IMR-90 (cell line): ENCODE results near the gene SDHA.

Experiments
- BHLHE40 ChIP-seq: fragments of 150-350 bp; IDR thresholded peaks from 2 replicates; pipeline ENCODE4 v1.6.1; 2016; ENCODE audit warnings: mild to moderate bottlenecking, low read depth, low read length
- FOS ChIP-seq: fragments of 150-350 bp; IDR thresholded peaks from 2 replicates; pipeline ENCODE4 v1.6.1; 2016; ENCODE audit warnings: low read depth, low read length
- MAFK ChIP-seq: IDR thresholded peaks from 2 replicates; pipeline ENCODE4 v1.6.1; 2012; ENCODE audit warnings: low read depth, low read length, improper control_type of control experiment
- MAZ ChIP-seq: IDR thresholded peaks from 2 replicates; pipeline ENCODE4 v1.6.1; 2012; ENCODE audit warnings: low read depth, mild to moderate bottlenecking, low read length, improper control_type of control experiment, moderate library complexity, borderline replicate concordance
- NFE2L2 ChIP-seq: fragments of 150-350 bp; IDR thresholded peaks from 2 replicates; pipeline ENCODE4 v1.6.1; 2016; ENCODE audit warnings: low read depth, mild to moderate bottlenecking, low read length
- POLR2A ChIP-seq: IDR thresholded peaks from 2 replicates; pipeline ENCODE4 v1.6.1; 2012; ENCODE audit warnings: mild to moderate bottlenecking, low read depth, low read length
- RCOR1 ChIP-seq: IDR thresholded peaks from 2 replicates; pipeline ENCODE4 v1.6.1; 2012; ENCODE audit warnings: mild to moderate bottlenecking, low read length, improper control_type of control experiment; ENCODE audit not compliant: insufficient replicate concordance
- SMC3 ChIP-seq: fragments of 150-350 bp; IDR thresholded peaks from 2 replicates; pipeline ENCODE4 v1.6.1; 2016; ENCODE audit warnings: low read depth, mild to moderate bottlenecking, antibody characterized with exemption, low read length, moderate library complexity
- TF ChIP-seq, protein P1 (sequence below): conservative IDR thresholded peaks from 2 replicates; pipeline ENCODE4 v1.5.1; 2012; ENCODE audit warnings: mild to moderate bottlenecking, low read depth, low read length, improper control_type of control experiment
- TF ChIP-seq, protein P2 (sequence below): fragments of 150-350 bp; IDR thresholded peaks from 2 replicates; pipeline ENCODE4 v1.6.1; 2017; ENCODE audit warnings: mild to moderate bottlenecking, antibody characterized with exemption, low read length, low read depth

DNA sequence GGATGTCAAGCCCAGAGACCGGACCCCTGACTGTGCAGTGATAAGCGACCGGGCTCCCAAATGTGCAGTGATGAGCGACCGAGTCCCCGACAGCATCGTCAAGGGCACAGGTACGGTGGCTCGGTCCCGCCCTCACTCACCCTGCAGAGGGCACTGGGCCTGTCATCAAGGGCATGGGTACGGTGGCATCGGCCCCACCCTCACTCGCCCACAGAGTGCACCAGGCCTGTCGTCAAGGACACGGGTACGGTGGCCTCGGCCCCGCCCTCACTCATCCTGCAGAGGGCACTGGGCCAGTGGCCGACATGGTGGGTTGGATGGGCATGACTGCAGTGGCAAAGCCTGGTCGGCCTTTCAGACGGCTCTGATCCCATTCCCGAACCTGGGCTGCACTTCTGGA lies 36.6 kb upstream of the SDHA start:
- TF ChIP-seq, protein P1, sequence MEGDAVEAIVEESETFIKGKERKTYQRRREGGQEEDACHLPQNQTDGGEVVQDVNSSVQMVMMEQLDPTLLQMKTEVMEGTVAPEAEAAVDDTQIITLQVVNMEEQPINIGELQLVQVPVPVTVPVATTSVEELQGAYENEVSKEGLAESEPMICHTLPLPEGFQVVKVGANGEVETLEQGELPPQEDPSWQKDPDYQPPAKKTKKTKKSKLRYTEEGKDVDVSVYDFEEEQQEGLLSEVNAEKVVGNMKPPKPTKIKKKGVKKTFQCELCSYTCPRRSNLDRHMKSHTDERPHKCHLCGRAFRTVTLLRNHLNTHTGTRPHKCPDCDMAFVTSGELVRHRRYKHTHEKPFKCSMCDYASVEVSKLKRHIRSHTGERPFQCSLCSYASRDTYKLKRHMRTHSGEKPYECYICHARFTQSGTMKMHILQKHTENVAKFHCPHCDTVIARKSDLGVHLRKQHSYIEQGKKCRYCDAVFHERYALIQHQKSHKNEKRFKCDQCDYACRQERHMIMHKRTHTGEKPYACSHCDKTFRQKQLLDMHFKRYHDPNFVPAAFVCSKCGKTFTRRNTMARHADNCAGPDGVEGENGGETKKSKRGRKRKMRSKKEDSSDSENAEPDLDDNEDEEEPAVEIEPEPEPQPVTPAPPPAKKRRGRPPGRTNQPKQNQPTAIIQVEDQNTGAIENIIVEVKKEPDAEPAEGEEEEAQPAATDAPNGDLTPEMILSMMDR, result no peak
- TF ChIP-seq POLR2A, result no peak
- TF ChIP-seq SMC3, result no peak
- TF ChIP-seq MAFK, result no peak
- TF ChIP-seq FOS, result no peak
- no peak for TF ChIP-seq BHLHE40
- TF ChIP-seq RCOR1, result no peak
- TF ChIP-seq NFE2L2, result no peak
- no peak for TF ChIP-seq MAZ
- TF ChIP-seq, protein P2, sequence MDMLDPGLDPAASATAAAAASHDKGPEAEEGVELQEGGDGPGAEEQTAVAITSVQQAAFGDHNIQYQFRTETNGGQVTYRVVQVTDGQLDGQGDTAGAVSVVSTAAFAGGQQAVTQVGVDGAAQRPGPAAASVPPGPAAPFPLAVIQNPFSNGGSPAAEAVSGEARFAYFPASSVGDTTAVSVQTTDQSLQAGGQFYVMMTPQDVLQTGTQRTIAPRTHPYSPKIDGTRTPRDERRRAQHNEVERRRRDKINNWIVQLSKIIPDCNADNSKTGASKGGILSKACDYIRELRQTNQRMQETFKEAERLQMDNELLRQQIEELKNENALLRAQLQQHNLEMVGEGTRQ, result no peak
